WERI-Rb-1 (cell line): ENCODE measurements around the gene DBI.

Source experiments
- DNase-seq: peaks from one replicate; pipeline ENCODE4 v3.0.0-alpha.2; 2020
- H3K27ac ChIP-seq: fragments of 250-450 bp; sonication (Bioruptor Pico); 2 replicates; pipeline ENCODE4 v1.5.1; 2020; ENCODE audit warnings: mild to moderate bottlenecking, moderate library complexity
- H3K27me3 ChIP-seq: fragments of 250-450 bp; sonication (Bioruptor Pico); 2 replicates; pipeline ENCODE4 v1.5.1; 2021; ENCODE audit warnings: mild to moderate bottlenecking, low read depth, moderate library complexity; ENCODE audit not compliant: insufficient read depth, severe bottlenecking
- H3K36me3 ChIP-seq: fragments of 250-450 bp; sonication (Bioruptor Pico); 2 replicates; pipeline ENCODE4 v1.5.1; 2020; ENCODE audit warnings: mild to moderate bottlenecking, moderate library complexity
- H3K4me3 ChIP-seq: 2 replicates; pipeline ENCODE4 v1.5.1; 2011; ENCODE audit warnings: low read depth, mild to moderate bottlenecking, control low read depth, low read length
- H3K9me3 ChIP-seq: fragments of 250-450 bp; sonication (Bioruptor Pico); 2 replicates; pipeline ENCODE4 v1.5.1; 2021; ENCODE audit warnings: mild to moderate bottlenecking, moderate library complexity; ENCODE audit not compliant: severe bottlenecking
- TF ChIP-seq, protein P1 (sequence below): IDR thresholded peaks from 2 replicates; pipeline ENCODE4 v1.5.1; 2011; ENCODE audit warnings: low read depth, mild to moderate bottlenecking, control low read depth, inconsistent platforms, low read length

The DBI gene

DNA sequence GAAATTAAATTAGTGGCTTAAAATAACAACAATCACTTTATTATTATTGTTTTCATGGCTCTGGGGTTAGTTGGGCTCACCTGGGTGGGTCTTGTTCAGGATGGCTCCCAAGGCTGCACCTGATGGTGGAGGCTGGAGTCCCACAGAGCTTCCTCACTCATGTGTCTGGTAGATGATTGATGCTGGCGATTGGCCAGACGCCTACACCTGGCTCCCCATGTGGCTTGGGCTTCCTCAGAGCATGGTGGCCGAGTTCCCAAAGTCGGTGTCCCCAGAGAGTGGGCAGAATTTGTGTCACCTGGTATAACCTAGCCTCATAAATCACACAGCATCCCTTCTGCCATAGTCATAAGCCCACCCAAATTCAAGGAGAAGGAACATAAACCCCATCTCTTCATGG lies 18.2 kb downstream of the DBI start:
- no peak for DNase-seq
- TF ChIP-seq, protein P1, sequence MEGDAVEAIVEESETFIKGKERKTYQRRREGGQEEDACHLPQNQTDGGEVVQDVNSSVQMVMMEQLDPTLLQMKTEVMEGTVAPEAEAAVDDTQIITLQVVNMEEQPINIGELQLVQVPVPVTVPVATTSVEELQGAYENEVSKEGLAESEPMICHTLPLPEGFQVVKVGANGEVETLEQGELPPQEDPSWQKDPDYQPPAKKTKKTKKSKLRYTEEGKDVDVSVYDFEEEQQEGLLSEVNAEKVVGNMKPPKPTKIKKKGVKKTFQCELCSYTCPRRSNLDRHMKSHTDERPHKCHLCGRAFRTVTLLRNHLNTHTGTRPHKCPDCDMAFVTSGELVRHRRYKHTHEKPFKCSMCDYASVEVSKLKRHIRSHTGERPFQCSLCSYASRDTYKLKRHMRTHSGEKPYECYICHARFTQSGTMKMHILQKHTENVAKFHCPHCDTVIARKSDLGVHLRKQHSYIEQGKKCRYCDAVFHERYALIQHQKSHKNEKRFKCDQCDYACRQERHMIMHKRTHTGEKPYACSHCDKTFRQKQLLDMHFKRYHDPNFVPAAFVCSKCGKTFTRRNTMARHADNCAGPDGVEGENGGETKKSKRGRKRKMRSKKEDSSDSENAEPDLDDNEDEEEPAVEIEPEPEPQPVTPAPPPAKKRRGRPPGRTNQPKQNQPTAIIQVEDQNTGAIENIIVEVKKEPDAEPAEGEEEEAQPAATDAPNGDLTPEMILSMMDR, result no peak
- no peak overlapping the region for H3K4me3 ChIP-seq
- H3K36me3 ChIP-seq, result no peaks in the 10 kb centered on the region
- no peaks in the 10 kb centered on the region for H3K9me3 ChIP-seq
- H3K27ac ChIP-seq, result no peak overlapping the region
- no peaks in the 10 kb centered on the region for H3K27me3 ChIP-seq

DNA sequence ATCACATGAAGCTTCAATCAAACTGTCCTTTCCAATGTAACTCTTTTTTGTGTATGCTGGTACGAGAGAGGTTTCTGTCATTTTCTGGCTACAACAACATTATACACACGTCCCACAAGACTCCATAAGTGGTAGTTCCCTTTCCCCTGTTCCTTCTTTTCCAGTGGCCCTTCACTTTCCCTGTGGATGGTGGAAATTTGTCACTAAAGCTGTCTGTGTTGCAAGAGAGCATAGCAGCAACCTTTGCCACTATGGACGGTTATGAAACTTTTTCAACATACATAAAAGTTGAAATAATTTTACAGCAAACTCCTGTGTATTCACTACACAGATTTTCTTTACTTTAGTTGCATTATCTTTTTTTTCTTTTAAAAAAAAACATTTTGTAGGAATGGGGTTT lies 18.7 kb downstream of the DBI start:
- Histone ChIP-seq H3K36me3 (no peaks in the 10 kb centered on the region), H3K9me3 (no peaks in the 10 kb centered on the region), H3K27ac (no peak overlapping the region), H3K4me3 (no peak overlapping the region), H3K27me3 (no peaks in the 10 kb centered on the region)
- TF ChIP-seq, protein P1, result no peak
- DNase-seq, result no peak

DNA sequence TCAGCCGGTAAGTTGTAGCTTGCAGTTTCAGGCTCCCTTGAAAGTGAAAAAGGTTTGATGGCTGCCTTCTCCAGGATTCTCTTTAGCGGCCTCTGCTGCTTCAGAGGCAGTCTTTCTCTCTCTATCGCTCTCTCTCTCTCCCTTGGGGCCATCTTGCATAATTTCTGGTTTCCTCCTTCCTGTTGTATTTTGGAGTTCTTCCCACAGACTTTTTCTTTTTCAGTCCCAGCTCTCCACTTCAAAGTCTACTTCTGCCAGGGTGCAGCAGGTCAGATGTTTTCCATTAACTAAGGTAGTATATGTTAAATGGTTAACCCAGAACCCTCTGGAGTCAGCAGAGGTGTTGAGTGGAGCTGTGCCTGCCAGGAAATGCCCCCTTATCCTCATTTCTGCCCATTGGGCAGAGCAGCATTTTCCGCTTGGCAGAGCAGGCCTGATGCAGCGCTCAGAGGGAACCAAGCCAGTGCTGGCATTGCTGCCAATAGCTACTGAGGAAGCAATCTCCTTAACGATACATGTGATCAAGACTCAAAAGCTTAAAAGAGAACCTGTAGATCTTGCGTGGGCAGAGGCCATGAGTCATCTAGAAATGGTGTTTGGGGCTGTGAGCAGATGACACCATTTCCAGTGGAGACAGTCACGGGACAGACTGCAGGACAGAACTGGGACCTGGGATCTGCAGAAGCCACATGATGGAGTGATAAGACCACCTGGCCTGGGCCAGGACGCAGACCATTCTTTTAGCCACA lies 20.8 kb downstream of the DBI start:
- Histone ChIP-seq H3K4me3 (no peak overlapping the region), H3K27ac (no peak overlapping the region), H3K9me3 (no peaks in the 10 kb centered on the region), H3K27me3 (no peaks in the 10 kb centered on the region), H3K36me3 (no peaks in the 10 kb centered on the region)
- DNase-seq, result no peak
- TF ChIP-seq, protein P1, result no peak

DNA sequence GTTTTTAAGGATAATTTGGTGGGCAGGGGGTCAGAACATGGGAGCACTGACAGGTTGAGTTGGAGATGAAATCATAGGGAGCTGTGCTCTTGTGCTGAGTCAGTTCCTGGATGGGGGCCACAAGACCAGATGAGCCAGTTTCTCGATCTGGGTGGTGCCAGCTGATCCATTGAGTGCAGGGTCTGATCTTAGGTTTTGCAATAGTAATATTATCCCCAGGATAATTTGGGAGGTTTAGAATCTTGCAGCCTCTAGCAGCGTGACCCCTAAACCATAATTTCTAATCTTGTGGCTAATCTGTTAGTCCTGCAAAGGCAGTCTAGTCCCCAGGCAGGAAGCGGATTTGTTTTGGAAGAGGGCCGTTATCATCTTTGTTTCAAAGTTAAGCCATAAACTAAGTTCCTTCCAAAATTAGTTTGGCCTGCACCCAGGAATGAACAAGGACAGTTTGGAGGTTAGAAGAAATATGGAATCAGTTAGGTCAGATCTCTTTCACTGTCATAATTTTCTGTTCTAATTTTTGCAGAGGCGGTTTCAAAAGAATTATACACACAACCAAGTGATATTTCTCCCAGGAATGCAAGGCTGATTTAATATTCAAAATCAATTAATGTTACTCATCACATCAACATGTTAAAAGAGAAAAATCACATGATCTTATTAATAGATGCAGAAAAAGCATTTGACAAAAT lies 23.0 kb downstream of the DBI start:
- no peaks in the 10 kb centered on the region for H3K9me3 ChIP-seq
- no peak for DNase-seq
- H3K27ac ChIP-seq, result no peak overlapping the region
- TF ChIP-seq, protein P1, result no peak
- no peak overlapping the region for H3K4me3 ChIP-seq
- no peaks in the 10 kb centered on the region for H3K27me3 ChIP-seq
- H3K36me3 ChIP-seq, result no peaks in the 10 kb centered on the region

DNA sequence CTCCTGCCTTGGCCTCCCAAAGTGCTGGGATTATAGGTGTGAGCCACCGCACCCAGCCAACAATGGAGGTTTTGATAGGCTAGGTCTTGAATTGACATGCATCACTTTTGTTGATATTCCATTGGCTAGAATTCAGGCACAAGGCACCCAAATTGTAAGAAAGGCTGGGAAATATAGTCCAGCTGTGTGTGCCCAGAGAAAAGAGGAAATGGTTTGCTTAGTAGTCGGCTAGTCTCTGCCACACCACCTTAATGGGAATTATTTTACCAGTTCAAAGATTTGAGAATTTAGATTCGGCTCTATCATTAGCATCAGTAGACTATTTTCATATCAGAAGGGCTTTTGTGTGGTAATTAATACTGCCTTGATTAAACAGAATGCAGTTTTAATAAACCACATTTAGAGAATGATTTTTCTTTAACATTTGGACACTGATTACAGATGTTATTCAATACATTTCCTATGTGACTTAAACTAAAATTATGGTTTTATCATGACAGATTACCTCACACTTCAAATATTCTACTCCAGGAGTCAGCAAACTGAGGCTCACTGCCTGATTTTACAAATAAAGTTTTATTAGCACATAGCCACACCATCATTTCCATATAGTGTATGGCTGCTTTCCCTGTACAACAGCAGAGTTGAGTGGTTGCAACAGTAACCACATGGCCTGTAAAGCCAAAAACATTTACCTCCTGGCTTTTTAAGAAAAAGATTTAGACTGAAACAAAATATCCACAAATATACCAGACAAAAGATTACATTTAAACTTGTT lies 27.4 kb downstream of the DBI start:
- Histone ChIP-seq H3K9me3 (no peaks in the 10 kb centered on the region), H3K27ac (no peak overlapping the region), H3K36me3 (no peaks in the 10 kb centered on the region), H3K27me3 (no peaks in the 10 kb centered on the region), H3K4me3 (no peak overlapping the region)
- TF ChIP-seq, protein P1, result no peak
- DNase-seq, result no peak
